GM10266 (cell line): ENCODE measurements around the gene STXBP1.
"Not testable (repeated sequence)": the region's sequence is repeated elsewhere in the genome, so short reads cannot be mapped to it uniquely, and the experiment has no call there.

Source experiments
- DNase-seq: peaks from one replicate; pipeline ENCODE4 v3.0.0; 2012; ENCODE audit errors: extremely low spot score
- CTCF ChIP-seq: IDR thresholded peaks from 2 replicates; pipeline ENCODE4 v1.5.1; 2012; ENCODE audit warnings: mild to moderate bottlenecking, low read depth; ENCODE audit not compliant: control insufficient read depth, insufficient read depth; ENCODE audit errors: missing control alignments

The STXBP1 gene

GRCh38 chr9:127571971-127572370 lies 40.1 kb upstream of the STXBP1 start:
- no peak for DNase-seq
- TF ChIP-seq CTCF: no peak

GRCh38 chr9:127572961-127573721 lies 38.9 kb upstream of the STXBP1 start:
- DNase-seq: no peak
- TF ChIP-seq CTCF: no peak

GRCh38 chr9:127574072-127574993 lies 37.7 kb upstream of the STXBP1 start:
- DNase-seq: no peak
- no peak for TF ChIP-seq CTCF

GRCh38 chr9:127575875-127576778 lies 36.0 kb upstream of the STXBP1 start:
- DNase-seq: no peak
- no peak for TF ChIP-seq CTCF

GRCh38 chr9:127577194-127577593 lies 34.9 kb upstream of the STXBP1 start:
- not testable (repeated sequence) for DNase-seq

- DNase-seq: no peak
- no peak for TF ChIP-seq CTCF
These were observed 33.5 kb upstream of the STXBP1 start for GRCh38 chr9:127578627-127578951.

- DNase-seq: no peak
These were observed 32.9 kb upstream of the STXBP1 start for GRCh38 chr9:127578952-127579853.

More at GRCh38 chr9:127578952-127579853, 32.9 kb upstream of the STXBP1 start:
- no peak for TF ChIP-seq CTCF
